ENCODE results near the gene BICRA.

BICRA gene

GRCh38 chr19:47601180-47601904 is 7.6 kb upstream of the BICRA start:
- no peak for DNase-seq (ENCODE audit: low spot score)

DNA sequence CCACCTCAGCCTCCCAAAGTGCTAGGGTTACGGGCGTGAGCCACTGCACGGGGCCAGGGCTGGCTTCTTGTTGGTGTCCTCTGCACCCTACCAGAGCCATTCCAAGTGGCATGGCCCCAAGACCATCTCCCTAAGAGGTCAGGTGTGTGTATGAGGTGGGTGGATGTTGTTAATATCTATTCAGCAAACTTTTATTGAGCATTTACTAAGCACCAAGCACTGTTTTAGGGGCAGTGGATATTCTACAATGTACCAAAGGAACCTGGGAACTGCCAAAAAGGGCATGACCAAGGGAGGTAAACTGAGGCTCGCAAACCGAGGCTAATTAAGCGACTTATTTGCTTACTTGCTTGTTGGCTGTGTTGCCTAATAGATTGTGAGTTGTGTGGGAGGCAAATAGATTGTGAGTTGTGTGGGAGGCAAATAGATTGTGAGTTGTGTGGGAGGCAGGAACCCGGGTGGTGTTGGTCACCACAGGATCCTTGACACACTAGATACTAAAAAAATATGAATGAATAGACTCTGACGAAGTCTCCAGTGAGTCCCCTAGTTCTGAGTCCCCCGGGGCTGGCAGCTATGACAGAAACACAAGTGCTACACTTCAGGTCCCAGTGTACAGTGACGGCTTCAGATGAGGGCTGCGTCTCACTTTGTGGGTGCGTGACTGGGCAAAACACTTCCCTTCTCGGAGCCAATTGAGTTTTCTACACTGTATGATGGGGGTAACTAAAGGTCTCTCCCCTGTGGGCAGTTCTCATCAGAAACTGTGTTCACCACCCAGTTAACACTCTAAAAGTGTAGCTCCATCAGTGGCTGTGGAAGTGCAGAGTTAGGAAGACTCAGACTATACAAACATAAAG is 5.0 kb upstream of the BICRA start:
- no peak for DNase-seq (ENCODE audit: low spot score)

DNA sequence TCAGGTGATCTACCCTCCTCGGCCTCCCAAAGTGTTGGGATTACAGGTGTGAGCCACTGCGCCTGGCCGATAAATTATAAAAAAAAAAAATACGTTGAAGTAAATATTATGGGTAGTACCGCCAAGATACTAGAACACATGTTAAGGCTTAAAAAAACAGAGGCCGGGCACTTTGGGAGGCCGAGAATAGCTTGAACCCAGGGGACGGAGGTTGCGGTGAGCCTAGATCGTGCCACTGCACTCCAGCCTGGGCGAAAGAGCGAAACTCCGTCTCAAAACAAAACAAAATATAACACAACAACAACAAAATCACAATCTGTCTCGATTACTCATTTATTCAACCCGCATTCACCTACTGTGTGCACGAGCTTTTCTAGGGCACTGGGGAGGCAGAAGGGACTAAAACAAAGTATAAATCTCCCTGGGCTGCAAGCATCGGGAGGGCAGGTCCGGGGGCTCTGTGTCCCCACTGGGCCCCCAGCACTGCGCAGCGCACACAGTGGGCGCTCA is 1.3 kb upstream of the BICRA start:
- no peak for DNase-seq (ENCODE audit: low spot score)

GRCh38 chr19:47608074-47608918 is 638 bp upstream of the BICRA start:
- peak; percentile 91 for DNase-seq (ENCODE audit: low spot score)

DNA sequence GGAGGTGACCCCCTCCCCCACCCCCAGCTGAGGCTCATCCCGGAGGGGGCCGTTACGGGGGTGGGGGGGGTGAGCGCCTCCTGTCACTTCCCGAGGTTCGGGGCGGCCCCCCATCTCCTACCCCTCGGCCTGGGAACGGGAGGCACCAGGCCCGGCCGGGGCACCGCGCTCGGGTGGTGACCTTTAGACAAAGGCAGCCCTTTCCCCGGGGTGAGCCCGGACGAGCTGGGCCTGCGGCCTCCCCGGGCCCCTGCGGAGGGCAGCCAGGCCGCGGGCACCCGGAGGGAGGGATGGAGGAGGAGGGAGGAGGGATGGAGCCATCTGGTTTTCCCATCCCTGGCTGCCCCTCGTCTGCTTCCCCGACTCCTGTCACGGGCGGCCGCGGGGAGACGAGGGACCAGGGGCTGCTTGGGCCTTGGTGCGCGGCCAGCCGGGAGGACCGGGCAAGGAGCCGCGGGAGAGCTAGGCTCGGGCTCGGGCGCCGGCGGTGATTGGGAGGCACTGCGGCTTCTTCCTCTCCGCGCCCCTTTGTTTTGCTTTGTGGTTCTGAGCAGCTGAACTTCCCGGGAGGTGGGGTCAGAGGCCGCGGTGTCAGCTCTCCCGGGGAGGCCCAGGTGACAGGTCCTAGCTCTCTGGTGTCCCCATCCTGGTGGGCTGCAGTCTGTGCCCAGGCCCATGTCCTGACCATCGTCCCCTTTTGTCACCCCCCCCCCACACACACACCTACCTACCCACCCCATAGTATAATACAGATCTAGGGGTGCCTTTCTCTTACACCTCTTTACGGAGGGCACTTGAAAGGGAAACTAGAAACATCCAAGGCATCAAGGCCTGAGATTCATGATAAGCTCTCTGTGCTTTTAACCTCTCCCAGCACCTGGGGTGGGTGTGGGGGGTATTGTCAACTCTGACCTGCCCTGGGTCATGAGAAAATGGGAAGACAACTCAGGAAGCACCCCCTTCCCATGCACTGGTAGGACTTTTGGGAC is 1.3 kb downstream of the BICRA start:
- peak; percentile 7 for DNase-seq (ENCODE audit: low spot score)

GRCh38 chr19:47610902-47611301 is 2.0 kb downstream of the BICRA start:
- DNase-seq (ENCODE audit: low spot score) = no peak

- no peak for DNase-seq (ENCODE audit: low spot score)
These were observed 4.5 kb downstream of the BICRA start for GRCh38 chr19:47613165-47614020.

DNA sequence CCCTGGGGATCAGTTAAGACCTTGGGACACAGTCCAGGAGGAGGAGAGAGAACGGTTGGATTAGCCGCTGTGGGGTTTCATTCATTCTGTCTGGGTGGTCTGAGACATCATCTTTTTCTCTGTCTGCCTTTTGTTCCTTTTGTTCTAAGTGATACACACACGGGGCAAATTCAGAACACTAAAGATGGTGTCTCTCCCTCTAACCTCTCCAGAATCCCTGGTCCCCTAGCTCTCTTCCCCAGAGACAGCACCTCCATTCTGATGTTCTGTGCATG is 5.0 kb downstream of the BICRA start:
- no peak for DNase-seq (ENCODE audit: low spot score)

DNA sequence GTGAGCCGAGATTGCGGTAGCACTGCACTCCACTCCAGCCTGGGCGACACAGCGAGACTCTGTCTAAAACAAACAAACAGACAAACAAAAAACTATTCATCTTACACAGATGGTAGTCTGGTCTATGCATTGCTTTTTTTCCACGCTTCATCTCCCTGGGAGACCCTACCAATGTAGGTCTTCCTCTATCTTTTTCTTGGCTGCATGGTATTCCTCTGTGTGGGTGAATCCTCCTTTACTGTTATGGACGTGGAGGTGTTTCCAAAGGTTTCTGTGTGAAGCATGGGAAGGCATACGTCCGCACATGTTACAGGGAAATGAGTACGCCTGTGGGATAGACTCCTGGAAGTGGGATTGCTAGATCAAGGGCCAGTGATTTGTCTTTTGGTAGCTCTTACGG is 5.6 kb downstream of the BICRA start:
- no peak for DNase-seq (ENCODE audit: low spot score)

DNA sequence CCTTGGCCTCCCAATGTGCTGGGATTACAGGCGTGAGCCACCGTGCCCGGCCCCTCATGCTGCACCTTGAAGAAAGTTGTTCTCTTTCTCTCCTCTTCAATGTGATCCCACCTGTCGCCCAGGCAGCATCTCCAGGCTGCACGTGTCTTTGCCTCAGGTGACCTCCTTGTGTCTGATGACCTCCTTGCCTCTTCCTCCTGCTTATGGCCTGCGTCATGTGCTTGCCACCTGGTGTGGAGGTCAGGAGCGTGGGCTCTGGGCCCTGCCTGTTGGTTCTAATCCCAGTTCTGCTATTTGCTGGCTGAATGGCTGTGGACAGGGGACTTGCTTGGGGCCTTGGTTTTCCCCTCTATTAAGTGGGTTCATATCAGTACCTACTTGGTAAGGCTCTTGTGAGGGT is 6.3 kb downstream of the BICRA start:
- DNase-seq (ENCODE audit: low spot score) = no peak

- no peak for DNase-seq (ENCODE audit: low spot score)
These were observed 6.8 kb downstream of the BICRA start for GRCh38 chr19:47615714-47616113.

DNA sequence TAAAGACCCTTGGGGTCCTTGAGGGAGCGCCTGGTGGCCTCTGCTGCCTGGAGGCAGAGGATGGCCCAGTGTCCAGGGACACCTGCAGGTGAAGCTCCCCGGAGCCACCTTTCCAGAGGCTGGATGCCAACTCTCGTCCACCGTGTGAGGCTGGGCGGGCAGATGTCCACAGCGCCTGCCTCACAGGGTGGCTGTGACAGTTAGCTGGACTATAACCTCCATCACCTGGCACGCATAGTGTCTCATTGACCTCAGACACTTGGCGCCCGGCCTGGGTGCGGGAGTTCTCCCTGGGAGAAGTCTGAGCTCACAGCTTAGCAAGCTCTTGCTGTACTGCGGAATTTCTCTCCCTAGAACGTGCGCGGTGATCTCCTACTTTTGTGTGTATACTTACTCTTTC is 9.8 kb downstream of the BICRA start:
- no peak for DNase-seq (ENCODE audit: low spot score)

- no peak for DNase-seq (ENCODE audit: low spot score)
These were observed 10.8 kb downstream of the BICRA start for GRCh38 chr19:47619763-47620162.

- no peak for DNase-seq (ENCODE audit: low spot score)
These were observed 14.4 kb downstream of the BICRA start for GRCh38 chr19:47623151-47623920.

- no peak for DNase-seq (ENCODE audit: low spot score)
These were observed 15.0 kb downstream of the BICRA start for GRCh38 chr19:47623921-47624391.

DNA sequence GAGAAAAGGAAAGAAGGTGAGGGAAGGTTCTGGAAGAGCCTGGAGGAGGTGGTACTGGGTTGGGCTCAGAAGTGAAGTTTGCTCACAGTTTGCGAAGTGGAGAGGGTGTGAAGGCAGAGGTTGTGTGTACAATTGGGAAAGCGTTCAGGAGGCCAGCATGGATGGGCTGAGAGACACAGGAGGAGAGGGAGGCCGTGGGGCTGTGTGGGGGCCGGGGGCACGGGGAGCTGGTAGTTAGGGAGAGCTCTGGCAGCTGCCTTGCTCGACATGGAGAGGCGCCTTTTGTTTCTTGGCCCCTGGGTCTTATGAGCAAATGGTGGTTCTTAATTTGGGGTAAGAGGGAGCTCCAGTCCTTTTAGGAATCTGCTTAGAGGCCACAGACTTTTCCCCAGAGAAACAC is 16.7 kb downstream of the BICRA start:
- no peak for DNase-seq (ENCODE audit: low spot score)

- DNase-seq (ENCODE audit: low spot score) = no peak
These were observed 17.3 kb downstream of the BICRA start for GRCh38 chr19:47626238-47626637.

DNA sequence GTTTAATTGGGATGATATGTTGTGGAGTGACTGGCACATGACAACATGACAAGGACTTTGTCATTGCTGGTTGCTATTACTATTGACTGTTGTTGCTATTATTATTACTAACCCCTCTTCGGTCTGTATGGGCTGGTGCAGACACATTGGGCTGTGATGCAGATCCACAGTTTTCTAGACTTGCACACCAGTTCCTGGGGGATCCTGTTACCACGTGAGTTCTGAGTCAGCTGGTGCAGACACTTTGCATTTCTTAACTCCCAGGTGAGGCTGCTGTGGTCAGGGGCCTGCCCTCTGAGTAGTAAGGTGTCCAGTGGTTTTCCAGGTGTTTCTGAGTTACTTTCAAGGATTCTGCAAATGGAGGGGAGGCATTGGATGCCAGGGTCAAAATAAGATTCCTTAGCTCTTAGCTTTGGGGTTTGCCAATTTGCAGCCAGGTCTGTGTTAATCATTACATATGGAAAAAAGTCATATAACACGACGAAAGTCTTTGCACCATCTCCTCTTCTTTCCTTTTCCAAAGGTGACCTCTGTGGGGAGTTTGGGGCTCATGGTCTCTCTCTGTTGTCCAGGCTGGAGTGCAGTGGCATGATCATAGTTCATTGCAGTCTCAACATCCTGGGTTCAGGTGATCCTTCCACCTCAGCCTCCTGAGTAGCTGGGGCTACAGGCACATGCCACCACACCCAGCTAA is 19.3 kb downstream of the BICRA start:
- no peak for DNase-seq (ENCODE audit: low spot score)

DNA sequence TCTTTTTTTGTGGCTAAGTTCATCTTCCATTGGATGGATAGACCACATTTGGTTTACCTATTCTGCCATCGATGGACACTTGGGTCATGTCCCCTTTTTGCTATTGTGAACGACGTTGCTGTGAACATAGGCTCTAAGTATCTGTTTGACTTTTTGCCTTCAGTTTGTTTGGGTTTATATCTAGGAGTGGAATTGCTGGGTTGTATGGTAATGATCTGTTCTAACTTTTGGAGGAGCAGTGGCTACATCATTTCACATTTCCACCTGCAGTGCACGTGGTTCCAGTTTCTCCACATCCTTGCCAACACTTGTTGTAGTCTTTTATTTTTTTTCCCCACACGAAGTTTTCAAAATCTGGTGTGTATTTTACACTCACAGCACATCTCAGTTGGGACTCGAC is 21.7 kb downstream of the BICRA start:
- no peak for DNase-seq (ENCODE audit: low spot score)
